Left cardiac atrium (tissue), 4 donors: ENCODE results near the gene ACYP2. TPM values are rescaled to one million over a fixed set of nuclear protein-coding genes. Genes with fewer than 3 reads are reported as not detected.
A peak's percentile ranks its signal among the peaks of the same experiment; 100 is the strongest.
"Not testable (repeated sequence)": the region's sequence is repeated elsewhere in the genome, so short reads cannot be mapped to it uniquely, and the experiment has no call there.

Source experiments
- ATAC-seq, 2 donors: fragments of 200-7000 bp; cut with Tn5 transposase; one replicate each; pipeline ENCODE4 v1.9.1; 2020; ENCODE audit warnings: mild to moderate bottlenecking in 2 of 2, moderate library complexity in 2 of 2
- DNase-seq: peaks from one replicate; pipeline ENCODE4 v3.0.0-alpha.2; 2020
- intact Hi-C, 2 donors: fragments of 100-400 bp; cut with DNase I; formaldehyde crosslinking; loops; one replicate each; pipeline versions ENCODE4 v1.14.1 to v1.15.1; 2022 to 2023
- total RNA-seq, 2 donors: library from RNA; stranded (reverse); fragmentation: NEBNext Ultra II Directional; extraction: Animal tissue kit (Norgen Biotek cat#: 25700); gene quantifications; one replicate each; pipeline ENCODE4 v1.2.1, GENCODE V29; 2021
- donor health status: DM: no; HTN: yes; CAD: no.
- donor health status: DM: no; HTN: yes; CAD: no; lungs with severe emphysema.
- donor health status: DM: yes; HTN: yes; CAD: no.
- donor health status: Dilated cardiomyopathy.

ACYP2 gene
- total RNA-seq, 2 donors from 2014 or later, result 43.0 to 43.2 TPM

GRCh38 chr2:54092940-54093339, 22.5 kb upstream of the ACYP2 start:
- no peak for DNase-seq
- no peak for ATAC-seq
- intact Hi-C loops, result no loop called here

GRCh38 chr2:54095406-54095805, 20.0 kb upstream of the ACYP2 start:
- ATAC-seq, DNase-seq, intact Hi-C loops: not testable (repeated sequence)

GRCh38 chr2:54096141-54096540, 19.3 kb upstream of the ACYP2 start:
- ATAC-seq, DNase-seq, intact Hi-C loops: not testable (repeated sequence)

- DNase-seq, result no peak
- intact Hi-C loops, result no loop called here
- no peak for ATAC-seq
These were observed 18.3 kb upstream of the ACYP2 start for GRCh38 chr2:54097124-54097523.

GRCh38 chr2:54099370-54099769, 16.0 kb upstream of the ACYP2 start:
- DNase-seq (no peak), ATAC-seq (no peak)
- intact Hi-C loops, result no loop called here

GRCh38 chr2:54099829-54100585, 15.4 kb upstream of the ACYP2 start:
- DNase-seq, result no peak
- intact Hi-C loops, result no loop called here
- ATAC-seq, result no peak

GRCh38 chr2:54100772-54101171, 14.6 kb upstream of the ACYP2 start:
- ATAC-seq (no peak), DNase-seq (no peak)
- intact Hi-C loops, result no loop called here

- peak; percentile 71 to 96 for ATAC-seq
- peak; percentile 50 for DNase-seq
- intact Hi-C loops, result no loop called here
These were observed 11.7 kb upstream of the ACYP2 start for GRCh38 chr2:54103454-54104314.

GRCh38 chr2:54106631-54107454, 8.6 kb upstream of the ACYP2 start:
- ATAC-seq (peak; percentile 44 to 79), DNase-seq (no peak)
- intact Hi-C loops, result loop anchor here in 1 of 2 donors (5.0 kb wide), 1 partner anchor 595 kb away; no protein-coding TSS in a partner anchor

GRCh38 chr2:54107455-54107764, 8.0 kb upstream of the ACYP2 start:
- intact Hi-C loops, result loop anchor here in 1 of 2 donors (5.0 kb wide), 1 partner anchor 595 kb away; no protein-coding TSS in a partner anchor
- no peak for DNase-seq
- ATAC-seq, result no peak

- ATAC-seq (no peak), DNase-seq (no peak)
- intact Hi-C loops, result loop anchor here in 1 of 2 donors (5.0 kb wide), 1 partner anchor 594 kb away; no protein-coding TSS in a partner anchor
These were observed 7.4 kb upstream of the ACYP2 start for GRCh38 chr2:54107903-54108615.

GRCh38 chr2:54109848-54110247, 5.6 kb upstream of the ACYP2 start:
- DNase-seq (no peak), ATAC-seq (no peak)
- intact Hi-C loops, result loop anchor here in 1 of 2 donors (5.0 kb wide), 1 partner anchor 592 kb away; no protein-coding TSS in a partner anchor

GRCh38 chr2:54114479-54114878, 936 bp upstream of the ACYP2 start:
- DNase-seq, ATAC-seq, intact Hi-C loops: not testable (repeated sequence)

- no peak for ATAC-seq
- no peak for DNase-seq
- intact Hi-C loops, result no loop called here
These were observed 505 bp upstream of the ACYP2 start for GRCh38 chr2:54114936-54115283.

- DNase-seq, ATAC-seq, intact Hi-C loops: not testable (repeated sequence)
These were observed 1.2 kb downstream of the ACYP2 start for GRCh38 chr2:54116598-54116997.

- no peak for ATAC-seq
- intact Hi-C loops, result no loop called here
- DNase-seq, result no peak
These were observed 5.5 kb downstream of the ACYP2 start for GRCh38 chr2:54120950-54121349.

GRCh38 chr2:54122171-54122935, 6.9 kb downstream of the ACYP2 start:
- ATAC-seq (no peak), DNase-seq (no peak)
- intact Hi-C loops, result no loop called here

- no peak for DNase-seq
- intact Hi-C loops, result no loop called here
- peak; percentile 95 to 96 for ATAC-seq
These were observed 7.5 kb downstream of the ACYP2 start for GRCh38 chr2:54122939-54123338.
